Activated CD8-positive, alpha-beta memory T cell treated with anti-CD3 and anti-CD28 coated beads, Interleukin-2, amount 50 U/mL, for 24 hours (primary cell): Measurements from ENCODE around the gene SLC25A43.
"Not testable (repeated sequence)": the region's sequence is repeated elsewhere in the genome, so short reads cannot be mapped to it uniquely, and the experiment has no call there.

Source experiments
- DNase-seq: peaks from one replicate; pipeline ENCODE4 v3.0.0-alpha.2; 2020; ENCODE audit errors: extremely low read depth

SLC25A43 gene

GRCh38 chrX:119407681-119408080 lies 8.5 kb downstream of the SLC25A43 start:
- no peak for DNase-seq

- DNase-seq = no peak
These were observed 11.1 kb downstream of the SLC25A43 start for GRCh38 chrX:119410027-119410819.

- DNase-seq = no peak
These were observed 11.7 kb downstream of the SLC25A43 start for GRCh38 chrX:119410854-119411253.

- DNase-seq = no peak
These were observed 12.8 kb downstream of the SLC25A43 start for GRCh38 chrX:119411959-119412358.

- no peak for DNase-seq
These were observed 18.2 kb downstream of the SLC25A43 start for GRCh38 chrX:119417376-119417775.

- no peak for DNase-seq
These were observed 18.7 kb downstream of the SLC25A43 start for GRCh38 chrX:119417842-119418241.

- DNase-seq = no peak
These were observed 20.0 kb downstream of the SLC25A43 start for GRCh38 chrX:119419146-119419545.

GRCh38 chrX:119419898-119420297 lies 20.8 kb downstream of the SLC25A43 start:
- no peak for DNase-seq

GRCh38 chrX:119421016-119421705 lies 22.0 kb downstream of the SLC25A43 start:
- DNase-seq = no peak

- no peak for DNase-seq
These were observed 24.5 kb downstream of the SLC25A43 start for GRCh38 chrX:119423631-119424030.

- DNase-seq = no peak
These were observed 25.9 kb downstream of the SLC25A43 start for GRCh38 chrX:119424999-119425398.

- DNase-seq = no peak
These were observed 28.1 kb downstream of the SLC25A43 start for GRCh38 chrX:119427024-119427794.

GRCh38 chrX:119427795-119428185 lies 28.7 kb downstream of the SLC25A43 start:
- no peak for DNase-seq

GRCh38 chrX:119429471-119429870 lies 30.3 kb downstream of the SLC25A43 start:
- no peak for DNase-seq

GRCh38 chrX:119441295-119441694 lies 42.2 kb downstream of the SLC25A43 start:
- DNase-seq = not testable (repeated sequence)

- DNase-seq = no peak
These were observed 43.1 kb downstream of the SLC25A43 start for GRCh38 chrX:119442286-119442685.

GRCh38 chrX:119453202-119453601 lies 54.1 kb downstream of the SLC25A43 start:
- no peak for DNase-seq

GRCh38 chrX:119455264-119455663 lies 56.1 kb downstream of the SLC25A43 start:
- DNase-seq = no peak

GRCh38 chrX:119459181-119459580 lies 60.0 kb downstream of the SLC25A43 start:
- DNase-seq = no peak

GRCh38 chrX:119465555-119465954 lies 66.4 kb downstream of the SLC25A43 start:
- no peak for DNase-seq

- DNase-seq = no peak
These were observed 67.8 kb downstream of the SLC25A43 start for GRCh38 chrX:119466970-119467369.

GRCh38 chrX:119467433-119467832 lies 68.3 kb downstream of the SLC25A43 start:
- no peak for DNase-seq
